ENCODE measurements around the gene PIR.

The PIR gene

GRCh38 chrX:15345976-15346375 lies 147.2 kb downstream of the PIR start:
- DNase-seq (ENCODE audit: low read depth): no peak

GRCh38 chrX:15344106-15344505 lies 149.0 kb downstream of the PIR start:
- no peak for DNase-seq (ENCODE audit: low read depth)

- DNase-seq (ENCODE audit: low read depth): peak; percentile 51
Observed at GRCh38 chrX:15343075-15343476, 150.1 kb downstream of the PIR start.

GRCh38 chrX:15340867-15341266 lies 152.3 kb downstream of the PIR start:
- no peak for DNase-seq (ENCODE audit: low read depth)

GRCh38 chrX:15336023-15336413 lies 157.1 kb downstream of the PIR start:
- peak; percentile 57 for DNase-seq (ENCODE audit: low read depth)

- DNase-seq (ENCODE audit: low read depth): peak; percentile 96
Observed at GRCh38 chrX:15335135-15336022, 157.8 kb downstream of the PIR start, which contains the start of gene PIGA. Gene PIGA (minus strand): TSS chrX:15335523. CDS start chrX:15331930, 3,593 bp downstream.

Measured in iris pigment epithelial cell (primary cell).